H1 (cell line): ENCODE measurements around the gene TTC33. TPM values are rescaled to one million over a fixed set of nuclear protein-coding genes. Genes with fewer than 3 reads are reported as not detected.

Source experiments
- RNF2 ChIP-seq: fragments of 200-900, 300-1000 bp; sonication (generic); IDR thresholded peaks from 2 replicates; pipeline ENCODE4 v1.7.1; 2016; ENCODE audit warnings: borderline replicate concordance, low read depth, mild to moderate bottlenecking, antibody characterized with exemption, low read length; ENCODE audit not compliant: poor library complexity, severe bottlenecking; ENCODE audit errors: missing control alignments
- polyA plus RNA-seq, 7 experiments: library from polyadenylated mRNA; depleted of rRNA in 3 of 7; stranded (reverse) in 5 of 7; unstranded in 2 of 7; fragments of >200 nt in 5 of 7; fragments of 200-250 nt in 2 of 7; gene quantifications; 1 replicate in 5 of 7; 2 replicates in 1 of 7; 4 replicates in 1 of 7; pipeline versions ENCODE4 v1.2.1 to v1.2.3, GENCODE V29; 2011 to 2013; ENCODE audit warnings: missing spikeins in 2 of 7, mixed read lengths in 2 of 7
- total RNA-seq: library from RNA; stranded (reverse); fragmentation: NEBNext Ultra II Directional; extraction: Animal tissue kit (Norgen Biotek cat#: 25700); gene quantifications from 2 replicates; pipeline ENCODE4 v1.2.1, GENCODE V29; 2021

The TTC33 gene
- total and polyA plus RNA-seq, 2 of the 8 experiments (the other 6 are each of a cell fraction or from before 2014, with no cell fraction given), result 1.2 to 12.6 TPM

- no peak for TF ChIP-seq RNF2
Measured at GRCh38 chr5:40540301-40540700, 215.5 kb downstream of the TTC33 start (continued).
